ENCODE results near the gene CRB2. TPM values are rescaled to one million over a fixed set of nuclear protein-coding genes. Genes with fewer than 3 reads are reported as not detected.
A peak's percentile ranks its signal among the peaks of the same experiment; 100 is the strongest.

CRB2 gene
- total and polyA plus RNA-seq, 2 of the 13 experiments (the other 11 are each of a cell fraction or from before 2014, with no cell fraction given), result 0.01 to 0.29 TPM

DNA sequence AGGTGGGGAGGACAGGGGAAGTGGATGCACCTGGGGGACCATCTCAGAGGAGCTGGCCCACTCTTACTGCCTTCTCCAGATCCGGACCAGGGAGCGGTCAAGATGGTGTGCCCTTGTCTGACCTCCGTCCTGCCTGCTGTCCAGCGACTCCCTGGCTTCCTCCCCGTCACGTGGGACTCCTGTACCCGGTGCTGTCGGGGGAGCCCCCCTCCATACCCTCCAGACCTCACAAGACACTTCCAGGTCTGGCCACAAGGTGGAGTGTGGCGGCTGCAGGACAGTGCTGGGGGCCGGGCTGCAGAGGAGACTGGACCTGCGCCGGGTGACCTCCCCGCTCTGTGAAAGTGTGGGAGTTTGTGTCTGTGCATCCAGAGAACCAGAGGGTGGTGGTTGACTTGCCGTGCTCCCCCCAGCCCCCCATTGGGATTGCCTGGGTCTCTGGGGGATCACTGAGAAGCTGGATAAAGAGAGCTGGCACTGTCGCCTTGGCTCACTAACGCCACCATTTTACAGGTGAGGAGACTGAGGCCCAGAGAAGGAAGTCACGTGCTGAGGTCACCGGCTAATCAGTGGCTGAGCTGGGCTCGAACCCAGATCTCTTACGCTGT lies 1.9 kb upstream of the CRB2 start (continued):
- TF ChIP-seq, protein P1, sequence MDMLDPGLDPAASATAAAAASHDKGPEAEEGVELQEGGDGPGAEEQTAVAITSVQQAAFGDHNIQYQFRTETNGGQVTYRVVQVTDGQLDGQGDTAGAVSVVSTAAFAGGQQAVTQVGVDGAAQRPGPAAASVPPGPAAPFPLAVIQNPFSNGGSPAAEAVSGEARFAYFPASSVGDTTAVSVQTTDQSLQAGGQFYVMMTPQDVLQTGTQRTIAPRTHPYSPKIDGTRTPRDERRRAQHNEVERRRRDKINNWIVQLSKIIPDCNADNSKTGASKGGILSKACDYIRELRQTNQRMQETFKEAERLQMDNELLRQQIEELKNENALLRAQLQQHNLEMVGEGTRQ (IDR thresholded peaks at IDR 0.05; ENCODE audit: low read depth, low read length), result no peak
- TF ChIP-seq, protein P1 (CRISPR knock-in tag; IDR thresholded peaks at IDR 0.05; ENCODE audit: borderline replicate concordance), result peak; percentile 74; the same call in 1 of the 2 replicates
- TF ChIP-seq, protein P2, sequence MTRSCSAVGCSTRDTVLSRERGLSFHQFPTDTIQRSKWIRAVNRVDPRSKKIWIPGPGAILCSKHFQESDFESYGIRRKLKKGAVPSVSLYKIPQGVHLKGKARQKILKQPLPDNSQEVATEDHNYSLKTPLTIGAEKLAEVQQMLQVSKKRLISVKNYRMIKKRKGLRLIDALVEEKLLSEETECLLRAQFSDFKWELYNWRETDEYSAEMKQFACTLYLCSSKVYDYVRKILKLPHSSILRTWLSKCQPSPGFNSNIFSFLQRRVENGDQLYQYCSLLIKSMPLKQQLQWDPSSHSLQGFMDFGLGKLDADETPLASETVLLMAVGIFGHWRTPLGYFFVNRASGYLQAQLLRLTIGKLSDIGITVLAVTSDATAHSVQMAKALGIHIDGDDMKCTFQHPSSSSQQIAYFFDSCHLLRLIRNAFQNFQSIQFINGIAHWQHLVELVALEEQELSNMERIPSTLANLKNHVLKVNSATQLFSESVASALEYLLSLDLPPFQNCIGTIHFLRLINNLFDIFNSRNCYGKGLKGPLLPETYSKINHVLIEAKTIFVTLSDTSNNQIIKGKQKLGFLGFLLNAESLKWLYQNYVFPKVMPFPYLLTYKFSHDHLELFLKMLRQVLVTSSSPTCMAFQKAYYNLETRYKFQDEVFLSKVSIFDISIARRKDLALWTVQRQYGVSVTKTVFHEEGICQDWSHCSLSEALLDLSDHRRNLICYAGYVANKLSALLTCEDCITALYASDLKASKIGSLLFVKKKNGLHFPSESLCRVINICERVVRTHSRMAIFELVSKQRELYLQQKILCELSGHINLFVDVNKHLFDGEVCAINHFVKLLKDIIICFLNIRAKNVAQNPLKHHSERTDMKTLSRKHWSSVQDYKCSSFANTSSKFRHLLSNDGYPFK (CRISPR knock-in tag; IDR thresholded peaks at IDR 0.05; ENCODE audit: borderline replicate concordance), result peak; percentile 59; the same call in 1 of the 2 replicates
- TF ChIP-seq HNRNPLL (IDR thresholded peaks at IDR 0.05; ENCODE audit: low read depth, low read length, poor library complexity, severe bottlenecking), result peak; percentile 52
- TF ChIP-seq, protein P3, sequence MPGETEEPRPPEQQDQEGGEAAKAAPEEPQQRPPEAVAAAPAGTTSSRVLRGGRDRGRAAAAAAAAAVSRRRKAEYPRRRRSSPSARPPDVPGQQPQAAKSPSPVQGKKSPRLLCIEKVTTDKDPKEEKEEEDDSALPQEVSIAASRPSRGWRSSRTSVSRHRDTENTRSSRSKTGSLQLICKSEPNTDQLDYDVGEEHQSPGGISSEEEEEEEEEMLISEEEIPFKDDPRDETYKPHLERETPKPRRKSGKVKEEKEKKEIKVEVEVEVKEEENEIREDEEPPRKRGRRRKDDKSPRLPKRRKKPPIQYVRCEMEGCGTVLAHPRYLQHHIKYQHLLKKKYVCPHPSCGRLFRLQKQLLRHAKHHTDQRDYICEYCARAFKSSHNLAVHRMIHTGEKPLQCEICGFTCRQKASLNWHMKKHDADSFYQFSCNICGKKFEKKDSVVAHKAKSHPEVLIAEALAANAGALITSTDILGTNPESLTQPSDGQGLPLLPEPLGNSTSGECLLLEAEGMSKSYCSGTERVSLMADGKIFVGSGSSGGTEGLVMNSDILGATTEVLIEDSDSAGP (CRISPR knock-in tag; IDR thresholded peaks at IDR 0.05; ENCODE audit: borderline replicate concordance), result peak; percentile 23; the same call in 1 of the 2 replicates
- 0 out of 2 replicates have a peak, but pooled peaks have one; percentile 42 for TF ChIP-seq ZBTB7B (CRISPR knock-in tag; IDR thresholded peaks at IDR 0.05)
- TF ChIP-seq MZF1 (CRISPR knock-in tag; IDR thresholded peaks at IDR 0.05; ENCODE audit: borderline replicate concordance), result peak; percentile 24; the same call in 1 of the 2 replicates
- TF ChIP-seq, protein P4, sequence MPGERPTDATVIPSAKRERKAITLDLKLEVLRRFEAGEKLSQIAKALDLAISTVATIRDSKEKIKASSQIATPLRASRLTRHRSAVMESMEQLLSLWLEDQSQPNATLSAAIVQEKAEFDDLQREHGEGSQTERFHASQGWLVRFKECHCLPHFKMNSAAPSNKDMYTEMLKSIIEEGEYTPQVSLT (CRISPR knock-in tag; IDR thresholded peaks at IDR 0.05; ENCODE audit: borderline replicate concordance, low read depth), result no peak
- no peak for TF ChIP-seq RFXAP (CRISPR knock-in tag; IDR thresholded peaks at IDR 0.05; ENCODE audit: borderline replicate concordance)
- TF ChIP-seq ZNF768 (CRISPR knock-in tag; IDR thresholded peaks at IDR 0.05), result 0 out of 2 replicates have a peak, but pooled peaks have one; percentile 23
- TF ChIP-seq RELA (CRISPR knock-in tag; IDR thresholded peaks at IDR 0.05), result no peak
- no peak for TF ChIP-seq BRCA1 (CRISPR knock-in tag; IDR thresholded peaks at IDR 0.05)
- TF ChIP-seq ZNF777 (CRISPR knock-in tag; IDR thresholded peaks at IDR 0.05), result no peak
